H1 (cell line): ENCODE data around the gene LCNL1. TPM values are rescaled to one million over a fixed set of nuclear protein-coding genes. Genes with fewer than 3 reads are reported as not detected.

Source experiments
- CTCF ChIA-PET: fragments of 300-600 bp; sonication (Branson Sonifier 250); formaldehyde crosslinking; loops from one replicate; lab custom pipeline; 2021; ENCODE audit not compliant: partially characterized antibody; lab: Charles Lee
- POLR2A ChIA-PET: fragments of 300-600 bp; sonication (Branson Sonifier 250); formaldehyde crosslinking; loops from one replicate; lab custom pipeline; 2021; ENCODE audit warnings: inconsistent platforms; ENCODE audit not compliant: partially characterized antibody; lab: Charles Lee
- DNase-seq, 2 experiments: peaks; one replicate each; pipeline versions ENCODE4 v3.0.0 to v3.0.0-alpha.2; 2010 to 2022; ENCODE audit warnings: low spot score in 2 of 2, low read depth in 1 of 2, mixed read lengths in 1 of 2
- FAIRE-seq: peaks from 2 replicates; lab custom pipeline; 2011; peaks lifted over from hg19 to GRCh38; lab: Jason Lieb, UNC
- H2AFZ ChIP-seq: 2 replicates; pipeline ENCODE4 v1.8.1; 2012; ENCODE audit warnings: low read length, inconsistent platforms
- H2AK5ac ChIP-seq: 2 replicates; pipeline ENCODE4 v1.6.1; 2013; ENCODE audit warnings: low read depth, low read length
- H2BK120ac ChIP-seq: replicated peaks from 2 replicates; pipeline ENCODE3; 2013; ENCODE audit warnings: low read depth, low read length, inconsistent platforms
- H2BK12ac ChIP-seq: 2 replicates; pipeline ENCODE4 v1.6.1; 2013; ENCODE audit warnings: low read depth, low read length
- H2BK15ac ChIP-seq: 2 replicates; pipeline ENCODE4 v1.6.1; 2013; ENCODE audit warnings: low read length
- H2BK20ac ChIP-seq: 2 replicates; pipeline ENCODE4 v1.6.1; 2013; ENCODE audit warnings: low read length
- H2BK5ac ChIP-seq: 2 replicates; pipeline ENCODE4 v1.6.1; 2013; ENCODE audit warnings: low read depth, low read length
- H3K14ac ChIP-seq: 2 replicates; pipeline ENCODE4 v1.6.1; 2013; ENCODE audit warnings: inconsistent platforms; ENCODE audit not compliant: insufficient read length
- H3K18ac ChIP-seq: 2 replicates; pipeline ENCODE4 v1.6.1; 2013; ENCODE audit warnings: low read length; ENCODE audit errors: extremely low read depth
- H3K23ac ChIP-seq: 2 replicates; pipeline ENCODE4 v1.6.1; 2013; ENCODE audit warnings: inconsistent platforms; ENCODE audit not compliant: insufficient read length
- H3K23me2 ChIP-seq: 2 replicates; pipeline ENCODE4 v1.6.1; 2013; ENCODE audit warnings: low read depth, low read length
- H3K27ac ChIP-seq: 2 replicates; pipeline ENCODE4 v1.6.1; 2011; ENCODE audit warnings: low read depth, low read length, inconsistent platforms
- H3K27me3 ChIP-seq, 4 experiments: replicated peaks in 1 of 4; 1 replicate in 1 of 4; 2 replicates in 3 of 4; pipeline versions ENCODE4 v1.6.1 to v1.8.1; 2011 to 2013; ENCODE audit warnings: low read length in 3 of 4, mild to moderate bottlenecking in 3 of 4, inconsistent platforms in 2 of 4, mixed read lengths in 2 of 4, moderate library complexity in 1 of 4; ENCODE audit not compliant: control insufficient read depth in 3 of 4, insufficient read depth in 3 of 4; ENCODE audit errors: extremely low read depth in 1 of 4
- H3K36me3 ChIP-seq, 4 experiments: 2 replicates each; pipeline versions ENCODE4 v1.6.1 to v1.8.1; 2011 to 2013; ENCODE audit warnings: mild to moderate bottlenecking in 4 of 4, low read length in 3 of 4, moderate library complexity in 2 of 4, control low read depth in 1 of 4, inconsistent platforms in 1 of 4; ENCODE audit not compliant: insufficient read depth in 4 of 4, control insufficient read depth in 2 of 4
- H3K4ac ChIP-seq: replicated peaks from 2 replicates; pipeline ENCODE3; 2013; ENCODE audit warnings: low read length, low read depth, mixed read lengths, inconsistent platforms; ENCODE audit not compliant: insufficient read length
- H3K4me1 ChIP-seq, 4 experiments: replicated peaks in 1 of 4; 1 replicate in 1 of 4; 2 replicates in 3 of 4; pipeline versions ENCODE4 v1.6.1 to v1.8.1; 2011 to 2013; ENCODE audit warnings: low read length in 3 of 4, inconsistent platforms in 2 of 4, mixed read lengths in 1 of 4; ENCODE audit not compliant: insufficient read depth in 4 of 4, control insufficient read depth in 3 of 4
- H3K4me2 ChIP-seq, 2 experiments: 2 replicates each; pipeline versions ENCODE4 v1.6.1 to v1.8.1; 2011 to 2013; ENCODE audit warnings: low read depth in 2 of 2, low read length in 2 of 2, control low read depth in 1 of 2, inconsistent platforms in 1 of 2, mild to moderate bottlenecking in 1 of 2; ENCODE audit not compliant: insufficient read depth in 1 of 2
- H3K4me3 ChIP-seq, 4 experiments: fragments of 200-600, 300-600 bp in 1 of 4; sonication (generic), shearing (Covaris generic), sonication (Bioruptor Twin) in 1 of 4; 2 replicates each; pipeline versions ENCODE4 v1.5.1 to v1.8.1; 2011 to 2016; ENCODE audit warnings: low read length in 4 of 4, low read depth in 3 of 4, control low read depth in 2 of 4, inconsistent platforms in 2 of 4, mild to moderate bottlenecking in 2 of 4, mixed read lengths in 1 of 4, moderate library complexity in 1 of 4; ENCODE audit not compliant: insufficient read depth in 2 of 4; ENCODE audit errors: extremely low read depth in 1 of 4
- H3K56ac ChIP-seq: replicated peaks from 2 replicates; pipeline ENCODE3; 2013; ENCODE audit warnings: low read depth, mild to moderate bottlenecking, mixed read lengths, low read length, inconsistent platforms; ENCODE audit not compliant: insufficient read length
- H3K79me1 ChIP-seq: 2 replicates; pipeline ENCODE4 v1.6.1; 2013; ENCODE audit warnings: low read depth, low read length, control low read depth
- H3K79me2 ChIP-seq, 2 experiments: 2 replicates each; pipeline versions ENCODE4 v1.6.1 to v1.8.1; 2012 to 2013; ENCODE audit warnings: low read length in 2 of 2, mild to moderate bottlenecking in 2 of 2, inconsistent platforms in 1 of 2; ENCODE audit not compliant: insufficient read depth in 2 of 2, control insufficient read depth in 1 of 2
- H3K9ac ChIP-seq, 4 experiments: replicated peaks in 1 of 4; 1 replicate in 1 of 4; 2 replicates in 3 of 4; pipeline versions ENCODE4 v1.6.1 to v1.8.1; 2011 to 2013; ENCODE audit warnings: low read depth in 3 of 4, low read length in 3 of 4, control low read depth in 2 of 4, mild to moderate bottlenecking in 2 of 4, moderate library complexity in 2 of 4, inconsistent platforms in 1 of 4; ENCODE audit errors: extremely low read depth in 1 of 4
- H3K9me3 ChIP-seq, 2 experiments: 2 replicates each; pipeline versions ENCODE4 v1.6.1 to v1.8.1; 2012 to 2013; ENCODE audit warnings: mild to moderate bottlenecking in 2 of 2, moderate library complexity in 2 of 2, control low read depth in 1 of 2, inconsistent platforms in 1 of 2, low read depth in 1 of 2, low read length in 1 of 2, mixed read lengths in 1 of 2; ENCODE audit not compliant: insufficient read depth in 2 of 2
- H4K20me1 ChIP-seq, 2 experiments: replicated peaks in 1 of 2; 2 replicates each; pipeline versions ENCODE3 to v1.8.1; 2011 to 2013; ENCODE audit warnings: inconsistent platforms in 2 of 2, low read length in 2 of 2, mild to moderate bottlenecking in 1 of 2; ENCODE audit not compliant: insufficient read depth in 2 of 2, control insufficient read depth in 1 of 2
- H4K5ac ChIP-seq: 2 replicates; pipeline ENCODE4 v1.6.1; 2013; ENCODE audit warnings: low read length, low read depth, mixed read lengths, inconsistent platforms; ENCODE audit not compliant: insufficient read length
- H4K8ac ChIP-seq: 2 replicates; pipeline ENCODE4 v1.8.0; 2013; ENCODE audit warnings: mild to moderate bottlenecking, moderate library complexity, low read length, inconsistent platforms; ENCODE audit not compliant: insufficient read depth; ENCODE audit errors: extremely low read depth
- H4K91ac ChIP-seq: replicated peaks from 2 replicates; pipeline ENCODE3; 2013; ENCODE audit warnings: low read length, mixed read lengths, inconsistent platforms; ENCODE audit not compliant: insufficient read length
- ATF2 ChIP-seq: IDR thresholded peaks from 2 replicates; pipeline ENCODE4 v1.6.1; 2012; ENCODE audit warnings: low read length, inconsistent platforms
- SAP30 ChIP-seq: fragments of 300-600 bp; sonication (generic); IDR thresholded peaks from 2 replicates; pipeline ENCODE4 v1.7.1; 2012; ENCODE audit warnings: low read length, moderate library complexity, mild to moderate bottlenecking, inconsistent platforms; ENCODE audit not compliant: insufficient read depth, insufficient replicate concordance
- SIX5 ChIP-seq: IDR thresholded peaks from 2 replicates; pipeline ENCODE4 v1.6.1; 2011; ENCODE audit warnings: mild to moderate bottlenecking, low read depth, low read length
- USF2 ChIP-seq: IDR thresholded peaks from 2 replicates; pipeline ENCODE4 v1.6.1; 2011; ENCODE audit warnings: low read length, improper control_type of control experiment
- WGBS, 2 experiments: shearing (Covaris generic) in 1 of 2; methylation state at CpG; one replicate each; pipeline versions ENCODE4 v1.1.6 to v1.1.7; 2013 to 2015; ENCODE audit warnings: low lambda C conversion rate in 2 of 2, mixed read lengths in 2 of 2, inconsistent platforms in 1 of 2, low coverage in 1 of 2, missing lambda C conversion rate in 1 of 2; ENCODE audit not compliant: insufficient replicate concordance in 2 of 2, insufficient coverage in 1 of 2, insufficient read length in 1 of 2; ENCODE audit errors: extremely low coverage in 1 of 2, missing lambda C conversion rate in 1 of 2; 5-methylcytosine and 5-hydroxymethylcytosine counted together
- polyA plus RNA-seq, 7 experiments: library from polyadenylated mRNA; depleted of rRNA in 3 of 7; stranded (reverse) in 5 of 7; unstranded in 2 of 7; fragments of >200 nt in 5 of 7; fragments of 200-250 nt in 2 of 7; gene quantifications; 1 replicate in 5 of 7; 2 replicates in 1 of 7; 4 replicates in 1 of 7; pipeline versions ENCODE4 v1.2.1 to v1.2.3, GENCODE V29; 2011 to 2013; ENCODE audit warnings: missing spikeins in 2 of 7, mixed read lengths in 2 of 7
- total RNA-seq: library from RNA; stranded (reverse); fragmentation: NEBNext Ultra II Directional; extraction: Animal tissue kit (Norgen Biotek cat#: 25700); gene quantifications from 2 replicates; pipeline ENCODE4 v1.2.1, GENCODE V29; 2021
- TF ChIP-seq, protein P1 (sequence below), 3 experiments: IDR thresholded peaks; 1 replicate in 2 of 3; 2 replicates in 1 of 3; pipeline versions ENCODE4 v1.5.1 to v1.6.1; 2011; ENCODE audit warnings: low read length in 3 of 3, mild to moderate bottlenecking in 3 of 3, inconsistent platforms in 2 of 3, low read depth in 1 of 3, moderate library complexity in 1 of 3; ENCODE audit not compliant: insufficient read depth in 1 of 3; ENCODE audit errors: control extremely low read depth in 1 of 3

Gene LCNL1
- total and polyA plus RNA-seq, 2 of the 8 experiments (the other 6 are each of a cell fraction or from before 2014, with no cell fraction given) = 0.11 TPM; not detected in 1

DNA sequence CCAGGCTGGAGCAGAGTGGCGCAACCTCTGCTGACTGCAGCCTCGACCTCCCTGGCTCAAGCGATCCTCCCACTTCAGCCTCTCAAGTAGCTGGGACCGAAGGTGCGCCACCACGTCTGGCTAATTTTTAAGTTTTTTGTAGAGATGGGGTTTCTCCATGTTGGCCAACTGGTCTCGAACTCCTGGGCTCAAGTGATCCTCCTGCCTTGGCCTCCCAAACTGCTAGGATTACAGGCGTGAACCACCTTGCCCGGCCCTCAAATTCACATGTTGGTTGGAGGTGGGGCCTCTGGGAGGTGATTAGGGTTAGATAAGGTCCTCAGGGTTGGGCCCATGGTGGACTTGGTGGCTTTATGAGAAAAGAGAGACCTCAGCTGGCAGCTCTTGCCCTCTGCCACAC, 20.6 kb upstream of the LCNL1 start:
- Histone ChIP-seq H4K91ac (no peak overlapping the region), H3K14ac (no peak overlapping the region), H3K27ac (no peak overlapping the region), H3K23me2 (peaks cover 4% of the 10 kb centered on the region; the same call in 1 of the 2 replicates), H3K56ac (no peak overlapping the region), H3K27me3 (no peaks in the 10 kb centered on the region), H2BK12ac (no peak overlapping the region), H3K4ac (no peak overlapping the region), H3K79me1 (no peaks in the 10 kb centered on the region; the same call in 1 of the 2 replicates), H3K4me2 (no peak overlapping the region), H2BK120ac (no peak overlapping the region), H4K8ac (no peak overlapping the region), H3K36me3 (no peaks in the 10 kb centered on the region), H2BK15ac (no peak overlapping the region), H3K18ac (no peak overlapping the region), H3K9ac (no peak overlapping the region), H4K20me1 (no peaks in the 10 kb centered on the region), H4K5ac (no peak overlapping the region), H2AK5ac (no peak overlapping the region), H3K9me3 (no peaks in the 10 kb centered on the region), H3K23ac (no peak overlapping the region), H2BK20ac (no peak overlapping the region), H2AFZ (no peak overlapping the region), H3K4me3 (no peak overlapping the region), H3K79me2 (no peaks in the 10 kb centered on the region), H2BK5ac (no peak overlapping the region), H3K4me1 (peaks cover 0 to 9% (median 5%) of the 10 kb centered on the region in 4 experiments; a peak in 5 of 7 replicates)
- TF ChIP-seq, protein P1, sequence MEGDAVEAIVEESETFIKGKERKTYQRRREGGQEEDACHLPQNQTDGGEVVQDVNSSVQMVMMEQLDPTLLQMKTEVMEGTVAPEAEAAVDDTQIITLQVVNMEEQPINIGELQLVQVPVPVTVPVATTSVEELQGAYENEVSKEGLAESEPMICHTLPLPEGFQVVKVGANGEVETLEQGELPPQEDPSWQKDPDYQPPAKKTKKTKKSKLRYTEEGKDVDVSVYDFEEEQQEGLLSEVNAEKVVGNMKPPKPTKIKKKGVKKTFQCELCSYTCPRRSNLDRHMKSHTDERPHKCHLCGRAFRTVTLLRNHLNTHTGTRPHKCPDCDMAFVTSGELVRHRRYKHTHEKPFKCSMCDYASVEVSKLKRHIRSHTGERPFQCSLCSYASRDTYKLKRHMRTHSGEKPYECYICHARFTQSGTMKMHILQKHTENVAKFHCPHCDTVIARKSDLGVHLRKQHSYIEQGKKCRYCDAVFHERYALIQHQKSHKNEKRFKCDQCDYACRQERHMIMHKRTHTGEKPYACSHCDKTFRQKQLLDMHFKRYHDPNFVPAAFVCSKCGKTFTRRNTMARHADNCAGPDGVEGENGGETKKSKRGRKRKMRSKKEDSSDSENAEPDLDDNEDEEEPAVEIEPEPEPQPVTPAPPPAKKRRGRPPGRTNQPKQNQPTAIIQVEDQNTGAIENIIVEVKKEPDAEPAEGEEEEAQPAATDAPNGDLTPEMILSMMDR (IDR thresholded peaks at IDR 0.05; ENCODE audit: control extremely low read depth in 1 of 3, insufficient read depth in 1 of 3, low read depth in 1 of 3, low read length in 3 of 3) = no peak
- TF ChIP-seq USF2 (no peak), SIX5 (no peak), ATF2 (no peak), SAP30 (no peak)
- ChIA-PET POLR2A (interaction anchor here (1.5 kb wide), 1 partner anchor 24 kb away, joined by 3 read pairs; no protein-coding TSS in a partner anchor), CTCF (interaction anchor here (1.1 to 5.6 kb wide), 5 partner anchors 10 to 67 kb away, joined by 3 to 32 read pairs (median 9); partner anchors contain the start of genes LCN12 and PTGDS)
- DNase-seq (no peak), FAIRE-seq (no peak)
- 90% methylated on average over 9 of the region's 9 CpGs; no CpG with 5 or more reads in 1 of the 2 experiments for WGBS, 2 experiments
